HG03060 (cell line): ENCODE data around the gene PPIL1.
"Not testable (repeated sequence)": the region's sequence is repeated elsewhere in the genome, so short reads cannot be mapped to it uniquely, and the experiment has no call there.

Source experiments
- ATAC-seq: cut with Tn5 transposase; IDR thresholded peaks from one replicate; pipeline ENCODE4 v1.9.1; 2021; ENCODE audit warnings: low read depth, moderate number of reproducible peaks; ENCODE audit not compliant: unreplicated experiment

Gene PPIL1

GRCh38 chr6:36874443-36875249 is at the start of gene PPIL1:
Gene PPIL1 (minus strand): TSS chr6:36874803. CDS start chr6:36874772, 31 bp downstream.
- peak; percentile 54 for ATAC-seq

- ATAC-seq = no peak
Observed at GRCh38 chr6:36924131-36924530, 49.5 kb upstream of the PPIL1 start.

DNA sequence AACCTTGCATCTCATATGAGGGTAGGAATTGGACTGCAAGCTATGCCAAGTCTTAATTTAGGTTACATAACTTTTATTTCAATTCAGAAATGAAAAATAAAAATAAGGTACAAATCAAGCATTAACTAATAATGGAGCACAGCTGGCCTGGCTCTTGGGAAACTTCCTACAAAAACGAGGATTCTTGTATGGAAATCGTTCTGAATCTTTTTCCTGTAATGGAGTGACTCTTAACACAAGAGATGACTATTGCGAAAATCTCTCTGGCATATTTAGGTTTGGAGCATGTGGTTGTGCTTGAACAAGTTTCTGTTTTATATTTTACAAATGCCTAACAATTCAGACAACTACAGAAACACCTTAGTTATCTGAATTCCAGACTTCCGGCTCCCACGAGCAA is 45.9 kb upstream of the PPIL1 start:
- no peak for ATAC-seq

- ATAC-seq = no peak
Observed at GRCh38 chr6:36920049-36920448, 45.4 kb upstream of the PPIL1 start.

- no peak for ATAC-seq
Observed at GRCh38 chr6:36917541-36918193, 43.1 kb upstream of the PPIL1 start.

GRCh38 chr6:36916126-36916525 is 41.5 kb upstream of the PPIL1 start:
- no peak for ATAC-seq

- ATAC-seq = no peak
Observed at GRCh38 chr6:36915599-36915998, 41.0 kb upstream of the PPIL1 start.

DNA sequence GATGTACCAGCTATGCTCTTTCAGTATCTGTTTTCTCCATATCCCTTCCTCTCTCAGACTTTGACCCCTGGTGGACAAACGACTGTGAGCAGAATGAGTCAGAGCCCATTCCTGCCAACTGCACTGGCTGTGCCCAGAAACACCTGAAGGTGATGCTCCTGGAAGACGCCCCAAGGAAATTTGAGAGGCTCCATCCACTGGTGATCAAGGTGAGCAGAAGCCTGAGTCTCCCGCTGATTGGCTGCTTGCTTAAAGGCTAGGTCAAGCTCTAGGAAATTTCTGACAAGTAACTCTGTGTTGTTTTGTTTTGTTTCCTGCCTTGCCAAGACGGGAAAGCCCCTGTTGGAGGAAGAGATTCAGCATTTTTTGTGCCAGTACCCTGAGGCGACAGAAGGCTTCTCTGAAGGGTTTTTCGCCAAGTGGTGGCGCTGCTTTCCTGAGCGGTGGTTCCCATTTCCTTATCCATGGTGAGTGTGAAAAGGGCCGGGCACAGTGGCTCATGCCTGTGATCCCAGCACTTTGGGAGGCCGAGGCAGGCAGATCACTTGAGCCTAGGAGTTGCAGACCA is 39.7 kb upstream of the PPIL1 start:
- no peak for ATAC-seq

GRCh38 chr6:36913082-36913481 is 38.5 kb upstream of the PPIL1 start:
- ATAC-seq = no peak

- peak; percentile 77 for ATAC-seq
Observed at GRCh38 chr6:36912586-36912985, 38.0 kb upstream of the PPIL1 start.

DNA sequence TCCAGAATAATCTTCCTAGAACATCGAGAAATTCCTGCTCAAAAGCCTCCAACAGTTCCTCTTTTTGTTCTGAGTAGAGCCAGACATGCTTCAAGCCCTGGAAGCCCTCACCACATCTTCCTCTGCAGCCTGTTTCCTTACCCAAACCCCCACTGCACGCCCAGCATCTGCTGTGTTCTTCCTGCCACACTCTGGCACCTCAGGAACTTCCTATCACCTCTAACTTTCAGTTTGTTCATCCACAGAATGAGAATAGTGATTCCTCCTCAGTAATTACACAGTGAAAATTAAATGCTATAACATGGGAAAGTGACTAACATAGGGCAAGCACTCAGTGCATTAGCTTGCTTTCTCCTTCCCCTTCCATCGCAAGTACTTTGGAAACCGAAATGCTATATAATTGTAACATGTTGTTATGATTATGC is 37.4 kb upstream of the PPIL1 start:
- ATAC-seq = no peak

GRCh38 chr6:36908747-36909146 is 34.1 kb upstream of the PPIL1 start:
- no peak for ATAC-seq

DNA sequence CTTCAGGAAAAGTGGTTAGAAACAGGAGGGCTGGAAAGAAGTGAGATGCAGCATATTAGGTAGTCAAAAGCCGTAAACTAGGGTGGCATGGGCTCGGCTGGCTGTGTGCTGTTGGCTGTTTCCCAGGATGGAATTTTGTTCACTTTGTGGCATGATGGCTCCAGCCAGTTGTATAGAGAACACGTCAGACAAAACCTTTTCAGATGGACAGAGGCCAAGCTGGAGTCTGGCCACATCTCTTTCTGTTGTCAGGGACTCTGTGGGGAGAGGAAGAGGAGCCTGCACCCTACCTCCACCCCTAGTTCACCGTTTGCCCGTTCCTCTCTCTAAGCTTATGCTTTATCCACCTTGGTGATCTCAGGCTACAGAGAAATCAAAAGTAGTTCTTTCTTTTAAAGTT is 33.2 kb upstream of the PPIL1 start:
- ATAC-seq = no peak

- ATAC-seq = no peak
Observed at GRCh38 chr6:36906539-36907325, 32.1 kb upstream of the PPIL1 start.

DNA sequence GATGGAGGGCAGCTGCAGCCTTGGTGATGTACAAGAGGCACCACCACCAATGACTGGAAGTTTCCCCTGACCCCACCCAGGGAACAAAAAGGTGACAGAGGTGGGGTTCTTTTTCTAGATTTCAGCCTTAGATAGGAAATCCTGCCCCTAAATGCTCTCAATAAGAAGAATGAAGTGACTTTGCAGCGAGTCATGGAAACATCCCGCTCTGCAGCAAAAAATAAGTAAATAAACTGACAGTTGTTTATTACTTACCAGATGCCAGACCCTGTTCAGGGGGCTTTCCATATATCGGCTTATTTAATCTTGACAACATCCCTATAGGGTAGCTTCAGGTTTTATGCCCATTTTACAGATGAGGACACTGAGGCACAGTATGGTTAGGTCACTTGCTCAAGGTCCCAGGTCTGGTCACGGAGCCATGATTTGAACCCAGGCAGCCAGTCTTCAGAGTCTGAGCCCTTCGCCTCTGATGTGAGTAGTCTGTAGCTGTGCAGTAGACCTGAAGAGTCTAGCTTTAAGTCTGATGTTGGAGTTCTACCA is 30.3 kb upstream of the PPIL1 start:
- no peak for ATAC-seq

GRCh38 chr6:36904114-36904513 is 29.5 kb upstream of the PPIL1 start:
- ATAC-seq = no peak

- ATAC-seq = no peak
Observed at GRCh38 chr6:36897609-36898008, 23.0 kb upstream of the PPIL1 start.

- no peak for ATAC-seq
Observed at GRCh38 chr6:36893976-36894932, 19.7 kb upstream of the PPIL1 start.

DNA sequence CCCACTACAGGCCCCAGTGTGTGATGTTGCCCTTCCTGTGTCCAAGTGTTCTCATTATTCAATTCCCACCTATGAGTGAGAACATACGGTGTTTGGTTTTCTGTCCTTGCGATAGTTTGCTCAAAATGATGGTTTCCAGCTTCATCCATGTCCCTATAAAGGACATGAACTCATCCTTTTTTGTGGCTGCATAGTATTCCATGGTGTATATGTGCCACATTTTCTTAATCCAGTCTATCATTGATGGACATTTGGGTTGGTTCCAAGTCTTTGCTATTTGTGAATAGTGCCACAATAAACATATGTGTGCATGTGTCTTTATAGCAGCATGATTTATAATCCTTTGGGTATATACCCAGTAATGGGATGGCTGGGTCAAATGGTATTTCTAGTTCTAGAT is 16.6 kb upstream of the PPIL1 start:
- not testable (repeated sequence) for ATAC-seq
